Choroid plexus epithelial cell (primary cell): ENCODE measurements around the gene CCDC17.

Experiments
- DNase-seq: peaks from one replicate; pipeline ENCODE4 v3.0.0-alpha.2; 2010; ENCODE audit warnings: low read depth
- H3K4me3 ChIP-seq: 2 replicates; pipeline ENCODE4 v1.5.1; 2011; ENCODE audit warnings: low read depth, mild to moderate bottlenecking, control low read depth, low read length, moderate library complexity
- TF ChIP-seq, protein P1 (sequence below): conservative IDR thresholded peaks from 2 replicates; pipeline ENCODE4 v1.5.1; 2011; ENCODE audit warnings: low read depth, mild to moderate bottlenecking, control low read depth, inconsistent platforms, low read length, moderate library complexity

The CCDC17 gene

DNA sequence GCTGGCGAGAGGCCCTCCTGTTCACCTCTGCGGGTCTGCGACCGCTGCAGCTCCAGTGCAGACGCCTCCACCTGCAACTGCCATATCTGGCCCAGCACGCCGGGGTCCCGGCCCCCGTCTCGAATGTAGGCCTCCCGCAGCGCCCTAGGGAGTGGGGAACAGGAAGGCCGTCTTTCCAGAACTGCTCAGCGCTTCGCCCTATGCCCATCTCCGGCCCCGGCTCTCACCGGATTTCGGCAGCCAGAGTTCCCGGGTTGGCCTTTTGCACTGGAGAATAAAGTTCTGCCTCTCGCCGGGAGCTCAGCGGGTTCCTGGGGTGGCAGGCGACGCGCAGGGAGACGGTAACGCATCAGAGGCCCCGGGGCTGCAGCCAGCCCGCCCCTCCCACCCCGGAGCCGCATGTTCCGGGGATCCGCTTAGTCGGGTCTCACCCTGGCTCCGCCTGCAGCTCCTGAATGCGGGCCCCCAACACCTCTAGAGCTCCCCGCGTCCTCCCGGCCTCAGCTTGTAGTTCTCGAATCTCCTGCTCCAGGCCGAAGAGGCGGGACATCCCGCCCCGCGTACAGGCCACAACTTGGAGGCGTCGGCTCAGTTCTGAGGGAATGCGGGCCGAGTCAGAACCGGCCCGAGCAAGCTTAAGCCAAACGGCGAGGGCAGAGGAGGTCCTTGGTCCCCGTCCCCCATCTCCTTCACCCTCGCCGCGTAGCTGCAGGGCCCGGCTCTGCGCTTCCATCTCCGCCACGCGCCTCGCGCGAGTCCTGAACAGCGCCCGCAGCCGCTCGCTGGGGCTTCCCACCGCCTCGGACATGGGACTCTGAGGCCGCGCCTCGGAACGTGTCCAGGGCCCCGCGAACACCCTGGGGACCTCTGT, 1.1 kb downstream of the CCDC17 start:
- no peak overlapping the region for H3K4me3 ChIP-seq
- TF ChIP-seq, protein P1, sequence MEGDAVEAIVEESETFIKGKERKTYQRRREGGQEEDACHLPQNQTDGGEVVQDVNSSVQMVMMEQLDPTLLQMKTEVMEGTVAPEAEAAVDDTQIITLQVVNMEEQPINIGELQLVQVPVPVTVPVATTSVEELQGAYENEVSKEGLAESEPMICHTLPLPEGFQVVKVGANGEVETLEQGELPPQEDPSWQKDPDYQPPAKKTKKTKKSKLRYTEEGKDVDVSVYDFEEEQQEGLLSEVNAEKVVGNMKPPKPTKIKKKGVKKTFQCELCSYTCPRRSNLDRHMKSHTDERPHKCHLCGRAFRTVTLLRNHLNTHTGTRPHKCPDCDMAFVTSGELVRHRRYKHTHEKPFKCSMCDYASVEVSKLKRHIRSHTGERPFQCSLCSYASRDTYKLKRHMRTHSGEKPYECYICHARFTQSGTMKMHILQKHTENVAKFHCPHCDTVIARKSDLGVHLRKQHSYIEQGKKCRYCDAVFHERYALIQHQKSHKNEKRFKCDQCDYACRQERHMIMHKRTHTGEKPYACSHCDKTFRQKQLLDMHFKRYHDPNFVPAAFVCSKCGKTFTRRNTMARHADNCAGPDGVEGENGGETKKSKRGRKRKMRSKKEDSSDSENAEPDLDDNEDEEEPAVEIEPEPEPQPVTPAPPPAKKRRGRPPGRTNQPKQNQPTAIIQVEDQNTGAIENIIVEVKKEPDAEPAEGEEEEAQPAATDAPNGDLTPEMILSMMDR, result no peak
- DNase-seq, result peak; percentile 14

DNA sequence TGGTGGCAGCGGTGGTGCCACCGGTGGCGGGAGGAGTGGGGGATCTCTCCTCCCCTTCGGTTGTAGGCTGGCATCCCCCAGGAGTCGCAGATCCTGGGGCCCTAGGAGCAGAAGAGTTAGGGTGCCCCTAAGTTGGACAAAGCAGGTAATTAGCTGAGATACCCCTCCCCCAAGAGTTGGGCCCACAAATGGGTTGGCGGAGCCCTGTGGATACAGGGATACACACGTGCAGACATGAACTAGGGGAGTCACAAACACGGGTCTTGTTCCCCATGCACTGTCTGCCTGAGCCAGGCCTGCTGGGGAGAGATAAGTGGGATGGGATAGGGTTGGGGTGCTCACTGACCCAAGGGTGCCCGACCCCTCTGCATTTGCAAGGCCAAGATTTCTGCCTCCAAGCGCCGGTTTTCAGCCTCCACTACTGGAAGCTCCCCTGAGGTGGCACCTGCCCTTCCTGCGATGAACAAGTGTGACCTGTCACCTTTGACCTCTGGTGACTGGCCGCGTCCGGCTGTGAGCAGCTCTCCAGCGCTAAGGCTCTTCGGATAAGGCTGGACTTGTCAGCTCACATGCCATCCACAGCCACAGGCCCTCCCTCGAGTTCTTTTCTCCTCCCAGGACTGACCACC, 1.8 kb downstream of the CCDC17 start:
- H3K4me3 ChIP-seq, result no peak overlapping the region
- TF ChIP-seq, protein P1, result no peak
- peak; percentile 43 for DNase-seq

DNA sequence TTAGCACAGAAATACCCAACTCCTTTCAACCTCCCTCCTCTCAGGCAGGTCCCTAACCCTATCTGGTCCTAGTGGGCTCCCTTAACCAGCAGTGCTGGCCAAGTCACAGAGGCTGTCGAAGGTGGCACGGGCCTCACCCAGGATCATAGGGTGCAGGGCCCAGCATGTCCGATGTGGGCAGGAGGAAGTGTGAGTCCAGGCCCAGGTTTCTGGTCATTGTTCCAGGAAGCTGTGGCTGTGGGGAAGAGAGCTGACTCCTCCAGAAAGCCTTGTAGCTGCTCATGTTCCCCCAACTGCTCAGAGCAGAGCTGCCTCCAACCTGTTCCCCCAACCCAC, 2.4 kb downstream of the CCDC17 start:
- no peak for DNase-seq
- H3K4me3 ChIP-seq, result no peak overlapping the region
- TF ChIP-seq, protein P1, result no peak

DNA sequence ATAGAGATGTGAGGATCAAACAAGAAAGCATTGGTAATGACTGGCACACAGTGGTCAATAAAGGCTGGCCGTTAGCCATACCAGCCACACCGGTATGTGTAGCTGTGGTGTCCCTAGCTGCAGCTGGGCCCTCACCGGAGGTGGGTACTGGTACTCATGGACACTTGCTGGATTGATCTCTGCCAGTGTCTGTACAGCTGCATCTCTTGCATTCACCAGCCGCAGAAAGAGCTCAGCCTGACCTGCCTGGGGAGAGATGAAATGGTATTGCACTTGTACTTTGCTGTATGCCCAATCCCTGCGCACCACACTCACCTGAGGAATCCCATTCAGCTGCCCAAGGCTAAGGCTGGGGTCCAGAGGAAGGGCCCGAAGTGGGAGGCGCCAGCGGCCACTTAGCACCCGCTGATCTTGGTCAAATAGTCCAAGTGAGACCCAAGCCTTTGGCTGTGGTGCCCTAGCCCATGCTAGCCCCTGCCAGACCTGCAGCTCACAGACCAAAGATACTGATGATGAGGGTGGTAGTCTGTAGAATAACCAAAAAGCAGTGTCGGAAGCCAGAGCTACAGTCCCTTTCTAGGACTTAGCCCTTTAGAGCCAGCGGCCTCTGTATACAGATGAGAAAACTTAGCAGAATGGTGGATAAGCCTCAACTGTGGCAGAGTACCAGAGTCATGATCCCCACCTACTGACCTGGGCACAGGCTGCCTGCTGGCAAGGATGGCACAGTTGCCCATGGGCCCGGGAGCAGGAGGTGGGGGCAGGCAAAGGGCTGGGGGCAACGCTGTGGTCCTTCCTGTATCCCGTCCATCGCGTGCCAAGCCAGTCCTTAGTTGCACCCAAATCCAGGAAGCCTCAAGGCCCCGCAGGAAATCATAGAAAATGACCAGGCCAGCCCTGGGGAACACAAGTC, 3.0 kb downstream of the CCDC17 start:
- TF ChIP-seq, protein P1, result no peak
- H3K4me3 ChIP-seq, result no peak overlapping the region
- no peak for DNase-seq

DNA sequence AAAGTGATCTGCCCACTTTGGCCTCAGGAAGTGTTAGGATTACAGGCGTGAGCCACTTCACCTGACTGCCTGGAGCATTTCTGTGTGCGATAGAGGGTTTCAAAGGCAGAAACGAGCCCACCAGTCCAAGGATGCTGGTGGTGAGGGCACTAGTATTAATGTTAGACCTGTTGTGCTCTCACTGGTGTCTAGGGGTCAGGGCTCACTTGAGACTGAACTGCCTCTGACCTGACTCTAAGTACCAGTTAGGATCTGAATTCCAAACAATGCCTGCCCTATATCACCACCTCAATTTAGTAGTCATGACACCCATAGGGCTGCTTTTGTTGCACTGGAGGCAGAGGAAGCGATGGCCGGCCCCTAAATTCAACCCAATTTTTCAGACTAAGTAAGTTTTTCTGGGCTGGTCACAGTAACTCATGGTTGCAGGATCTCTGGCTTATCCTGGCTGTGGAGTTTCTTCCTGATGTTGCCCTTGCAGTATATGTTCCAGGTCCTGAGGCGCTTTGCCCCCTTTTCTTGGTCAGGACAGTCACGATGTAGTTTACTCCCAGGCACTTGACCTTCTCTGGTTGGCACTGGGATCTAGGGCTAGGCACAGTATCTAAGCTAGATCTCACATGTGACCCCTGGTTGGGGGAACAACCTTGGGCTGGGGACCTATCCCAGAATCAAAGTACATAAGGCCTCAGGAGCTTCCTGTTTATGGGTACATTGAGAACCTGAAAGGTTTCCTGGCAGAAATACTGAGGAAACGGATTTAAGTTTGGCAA, 4.5 kb downstream of the CCDC17 start:
- H3K4me3 ChIP-seq, result no peak overlapping the region
- no peak for DNase-seq
- TF ChIP-seq, protein P1, result no peak

DNA sequence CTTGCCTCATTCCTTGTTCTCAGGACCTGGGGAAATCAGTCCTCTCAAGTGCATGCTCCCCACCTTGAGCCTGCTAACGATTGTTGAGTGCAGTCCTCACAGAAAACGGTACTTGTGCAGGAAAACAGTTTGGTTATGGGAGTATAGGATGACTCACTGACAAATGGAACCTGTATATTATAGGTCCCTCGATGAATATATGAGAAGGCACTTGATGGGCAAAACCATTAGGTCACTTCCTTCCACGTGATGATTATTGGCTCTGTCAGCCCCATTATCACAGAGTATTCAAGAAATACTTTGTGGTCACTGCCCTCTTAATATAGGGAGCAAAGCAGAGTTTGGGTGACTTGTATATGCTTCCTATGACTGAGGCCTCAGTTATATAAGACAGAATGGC, 6.2 kb downstream of the CCDC17 start:
- TF ChIP-seq, protein P1, result no peak
- peak; percentile 19 for DNase-seq
- H3K4me3 ChIP-seq, result no peak overlapping the region
